GM10847 (cell line): ENCODE measurements around the gene OLFML2B.

ENCODE experiments used
- POLR2A ChIP-seq: IDR thresholded peaks from 2 replicates; pipeline ENCODE4 v1.6.1; 2011; ENCODE audit not compliant: insufficient read length; ENCODE audit errors: extremely low read depth

OLFML2B gene

DNA sequence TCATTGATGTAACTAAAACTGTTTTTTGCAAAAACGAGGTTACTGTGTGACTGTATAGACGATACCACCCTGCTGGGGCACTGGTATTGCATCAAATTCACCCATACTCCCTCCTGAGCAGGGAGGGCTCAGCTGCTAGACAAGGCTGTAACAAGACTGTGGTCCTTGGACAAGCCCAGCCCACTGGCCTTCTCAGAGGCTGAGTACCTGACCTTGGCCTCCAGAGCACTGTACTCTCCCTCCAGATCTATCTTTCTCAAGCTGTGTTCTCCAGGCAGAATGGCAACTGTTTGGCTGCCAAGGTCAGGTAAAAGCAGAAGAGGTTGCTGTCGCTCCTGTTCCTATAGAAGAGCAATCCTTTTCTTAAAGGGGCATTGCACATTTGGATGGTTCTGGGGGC, 8.5 kb downstream of the OLFML2B start:
- no peak for TF ChIP-seq POLR2A

- TF ChIP-seq POLR2A: no peak
These were observed 9.5 kb downstream of the OLFML2B start for GRCh38 chr1:162014202-162014601.

- TF ChIP-seq POLR2A: no peak
These were observed 10.4 kb downstream of the OLFML2B start for GRCh38 chr1:162013289-162013688.

DNA sequence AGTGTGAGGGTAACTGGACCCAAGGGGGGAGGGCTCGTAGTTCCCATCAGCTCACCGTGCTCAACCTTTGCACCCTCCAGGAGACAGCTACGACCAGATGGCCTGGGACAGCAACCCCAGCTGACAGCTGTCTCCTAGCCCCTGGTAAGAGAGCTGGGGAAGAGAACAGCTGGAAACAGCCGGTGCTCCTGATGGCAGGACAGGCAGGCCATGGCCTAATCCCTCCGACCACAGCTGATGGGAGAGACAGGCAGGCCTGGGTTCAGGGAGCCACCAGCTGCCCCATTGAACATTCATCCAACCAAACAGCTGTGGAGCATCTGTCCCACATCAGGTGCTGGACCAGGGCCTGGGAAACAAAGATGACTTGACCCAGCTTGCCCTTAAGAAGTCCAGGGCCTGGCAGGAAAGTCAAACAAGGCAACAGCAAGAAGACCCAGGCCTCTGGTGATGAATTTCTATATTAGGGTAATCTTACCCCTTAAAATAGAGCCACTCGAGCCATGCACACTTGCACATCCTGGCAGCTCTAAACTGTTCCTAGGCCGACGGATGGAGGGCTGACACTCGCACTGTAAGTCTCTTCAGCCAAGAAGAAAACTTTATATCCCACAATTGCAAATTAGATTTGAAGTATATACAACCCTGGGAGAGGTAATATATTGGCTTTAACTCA, 12.2 kb downstream of the OLFML2B start:
- TF ChIP-seq POLR2A: no peak

- TF ChIP-seq POLR2A: no peak
These were observed 13.5 kb downstream of the OLFML2B start for GRCh38 chr1:162010175-162010506.

- TF ChIP-seq POLR2A: no peak
These were observed 14.0 kb downstream of the OLFML2B start for GRCh38 chr1:162009501-162010174.

DNA sequence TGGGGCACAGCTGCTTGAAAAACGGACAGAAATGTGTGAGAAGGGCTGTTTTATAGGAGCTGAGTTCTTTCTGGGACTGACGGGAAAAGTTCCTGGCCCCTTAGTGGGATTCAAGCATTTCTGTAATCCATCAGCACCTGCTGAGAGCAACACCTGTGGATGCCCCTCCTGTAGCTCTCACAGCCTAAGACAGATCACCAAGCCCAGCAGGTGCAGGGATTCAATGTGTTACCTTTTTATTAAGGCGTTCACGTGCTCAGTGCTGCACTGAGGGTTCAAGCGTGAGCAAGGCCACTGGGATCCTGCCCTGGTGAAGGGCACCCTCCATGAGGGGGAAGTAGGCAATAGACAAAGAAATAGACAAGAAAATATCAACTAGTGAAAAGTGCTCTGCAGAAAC, 14.9 kb downstream of the OLFML2B start:
- TF ChIP-seq POLR2A: no peak

DNA sequence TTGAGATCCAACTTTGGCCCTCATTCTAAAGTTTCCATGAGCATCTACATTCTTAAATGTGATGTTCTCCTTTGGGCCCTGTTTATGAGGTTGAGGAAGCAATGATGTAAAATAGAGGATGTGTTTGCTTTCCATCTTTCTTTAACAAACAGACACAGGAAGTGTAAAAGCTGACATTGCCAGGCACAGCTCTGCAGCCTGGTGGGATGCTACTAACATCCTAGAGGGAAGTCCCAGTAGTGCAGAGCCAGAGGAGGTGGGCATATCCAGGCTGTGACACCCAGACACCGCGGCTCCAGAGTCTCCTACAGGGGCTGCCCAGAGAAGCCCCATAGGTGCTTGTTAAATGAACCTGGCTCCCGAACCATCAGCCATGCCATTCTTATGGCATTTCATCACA, 16.2 kb downstream of the OLFML2B start:
- TF ChIP-seq POLR2A: no peak

DNA sequence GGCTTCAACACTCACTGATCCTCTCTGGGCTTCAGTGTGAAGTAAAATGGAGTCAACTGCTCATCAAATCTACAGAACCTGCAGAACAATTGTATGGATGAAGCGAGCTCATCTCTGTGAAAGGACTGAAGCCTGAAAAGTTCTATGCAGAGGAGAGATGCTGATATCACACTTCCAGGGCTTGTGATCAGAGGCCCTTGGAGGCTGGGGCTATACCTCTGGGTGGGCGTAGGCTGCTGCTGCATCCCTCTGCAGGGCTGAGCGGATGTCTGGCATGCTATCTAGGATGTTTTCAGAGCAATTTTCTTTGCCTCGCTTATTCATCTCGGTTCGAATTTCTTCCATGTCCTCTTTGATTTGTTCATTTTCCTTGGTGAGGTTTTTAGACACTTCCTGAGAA, 17.6 kb downstream of the OLFML2B start:
- no peak for TF ChIP-seq POLR2A

- TF ChIP-seq POLR2A: no peak
These were observed 19.2 kb downstream of the OLFML2B start for GRCh38 chr1:162004441-162004950.

GRCh38 chr1:162003830-162004215, 19.8 kb downstream of the OLFML2B start:
- no peak for TF ChIP-seq POLR2A

DNA sequence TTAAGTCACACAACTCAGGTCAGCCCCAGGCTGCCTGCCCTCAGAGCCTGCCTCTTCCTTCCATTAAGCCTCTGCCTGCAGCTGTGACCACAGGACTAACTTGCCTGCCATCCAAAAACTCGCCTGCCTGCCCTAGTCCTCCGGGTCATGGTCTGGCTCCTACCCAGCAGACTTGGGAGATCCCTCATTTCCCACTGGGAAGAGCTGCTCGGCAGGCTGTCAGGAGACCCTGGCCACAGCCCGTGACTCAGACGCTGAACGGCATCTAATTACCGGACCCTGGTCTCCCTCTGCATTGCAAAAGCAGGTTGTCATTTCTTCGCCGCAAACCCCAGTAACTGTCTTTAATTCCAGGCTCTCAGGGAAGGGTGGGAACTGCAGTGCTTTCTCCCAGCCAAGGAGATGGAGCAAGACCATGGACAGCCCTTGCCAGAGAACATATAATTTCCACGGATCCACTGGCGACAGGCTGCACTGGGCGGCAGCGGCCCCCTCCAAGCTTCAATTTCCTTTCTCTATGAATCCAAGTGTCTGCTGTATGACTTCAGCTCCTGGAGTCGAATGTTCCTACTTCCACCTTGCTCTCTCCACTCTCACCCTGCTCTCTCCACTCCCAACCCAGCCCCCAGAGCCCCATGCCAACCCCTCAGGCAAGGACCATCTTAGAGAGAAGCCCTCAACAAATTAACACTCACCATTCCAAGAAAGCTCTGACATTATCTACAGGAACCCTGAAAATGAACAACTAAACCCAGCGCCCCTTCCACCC, 20.4 kb downstream of the OLFML2B start:
- TF ChIP-seq POLR2A: no peak

GRCh38 chr1:162000053-162000420, 23.6 kb downstream of the OLFML2B start:
- no peak for TF ChIP-seq POLR2A

DNA sequence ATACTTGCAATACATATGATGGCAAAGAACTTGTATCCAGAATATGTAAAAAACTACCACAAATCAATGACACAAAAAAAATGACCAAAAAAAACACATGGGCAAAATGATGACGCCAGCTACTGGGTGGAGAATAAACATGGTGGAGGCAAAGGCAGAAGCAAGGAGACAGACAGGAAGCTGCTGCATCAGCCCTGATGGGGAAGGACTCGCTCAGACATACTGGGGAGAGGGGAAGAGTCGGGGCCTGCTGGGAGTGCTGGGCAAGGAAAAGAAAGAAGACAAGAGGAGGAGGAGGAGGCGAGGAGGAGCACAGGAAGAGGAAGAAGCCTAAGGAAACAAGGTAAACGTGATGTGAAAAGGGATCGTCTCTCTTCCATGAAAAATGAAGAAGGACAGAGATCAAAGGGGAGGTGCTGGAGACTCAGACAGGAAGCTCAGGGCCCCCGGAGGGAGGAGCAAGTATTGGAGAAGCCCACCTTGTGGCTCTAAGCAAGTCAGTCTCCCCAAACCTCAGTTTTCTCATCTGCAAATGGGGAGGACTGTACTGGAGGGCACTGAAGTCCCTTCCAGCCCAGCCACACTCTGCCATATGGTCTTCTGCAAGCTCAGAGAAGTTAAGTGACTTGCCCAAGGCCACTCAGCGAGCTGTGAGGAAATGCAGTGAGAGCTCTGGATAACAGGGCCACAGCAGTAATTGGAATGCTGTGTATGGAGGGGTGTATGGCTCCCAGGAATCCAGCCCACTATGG, 24.2 kb downstream of the OLFML2B start:
- TF ChIP-seq POLR2A: no peak

GRCh38 chr1:161998811-161999210, 24.9 kb downstream of the OLFML2B start:
- TF ChIP-seq POLR2A: no peak
